BJ (cell line): ENCODE data around the gene LRRC45. TPM values are rescaled to one million over a fixed set of nuclear protein-coding genes. Genes with fewer than 3 reads are reported as not detected.

Source experiments
- CTCF ChIA-PET: fragments of 350-600 bp; formaldehyde crosslinking; extraction: SDS; loops from one replicate; lab custom pipeline; 2021; ENCODE audit warnings: antibody characterized with exemption, inconsistent platforms; lab: Yijun Ruan, JAX
- POLR2A ChIA-PET: fragments of 300-600 bp; sonication (Branson Sonifier 250); formaldehyde crosslinking; extraction: SDS; loops from one replicate; lab custom pipeline; 2021; ENCODE audit warnings: antibody characterized with exemption; lab: Charles Lee
- DNase-seq: peaks from one replicate; pipeline ENCODE4 v3.0.0-alpha.2; 2011; ENCODE audit warnings: low read depth
- H3K27me3 ChIP-seq: 2 replicates; pipeline ENCODE4 v1.6.0; 2011; ENCODE audit warnings: low read length; ENCODE audit not compliant: control insufficient read depth, insufficient read depth
- H3K36me3 ChIP-seq: 2 replicates; pipeline ENCODE4 v1.5.1; 2011; ENCODE audit warnings: low read length; ENCODE audit not compliant: control insufficient read depth, insufficient read depth
- H3K4me3 ChIP-seq: 2 replicates; pipeline ENCODE4 v1.5.1; 2011; ENCODE audit warnings: low read depth, mild to moderate bottlenecking, control low read depth, low read length
- polyA plus RNA-seq: library from polyadenylated mRNA; depleted of rRNA; stranded (reverse); fragments of >200 nt; gene quantifications from 2 replicates; pipeline ENCODE4 v1.2.3, GENCODE V29; 2011
- TF ChIP-seq, protein P1 (sequence below): IDR thresholded peaks from 2 replicates; pipeline ENCODE4 v1.5.1; 2011; ENCODE audit warnings: low read depth, mild to moderate bottlenecking, control low read depth, inconsistent platforms, low read length, moderate library complexity; ENCODE audit not compliant: insufficient read depth

Gene LRRC45
- polyA plus RNA-seq, 1 experiment: 6.0 TPM

DNA sequence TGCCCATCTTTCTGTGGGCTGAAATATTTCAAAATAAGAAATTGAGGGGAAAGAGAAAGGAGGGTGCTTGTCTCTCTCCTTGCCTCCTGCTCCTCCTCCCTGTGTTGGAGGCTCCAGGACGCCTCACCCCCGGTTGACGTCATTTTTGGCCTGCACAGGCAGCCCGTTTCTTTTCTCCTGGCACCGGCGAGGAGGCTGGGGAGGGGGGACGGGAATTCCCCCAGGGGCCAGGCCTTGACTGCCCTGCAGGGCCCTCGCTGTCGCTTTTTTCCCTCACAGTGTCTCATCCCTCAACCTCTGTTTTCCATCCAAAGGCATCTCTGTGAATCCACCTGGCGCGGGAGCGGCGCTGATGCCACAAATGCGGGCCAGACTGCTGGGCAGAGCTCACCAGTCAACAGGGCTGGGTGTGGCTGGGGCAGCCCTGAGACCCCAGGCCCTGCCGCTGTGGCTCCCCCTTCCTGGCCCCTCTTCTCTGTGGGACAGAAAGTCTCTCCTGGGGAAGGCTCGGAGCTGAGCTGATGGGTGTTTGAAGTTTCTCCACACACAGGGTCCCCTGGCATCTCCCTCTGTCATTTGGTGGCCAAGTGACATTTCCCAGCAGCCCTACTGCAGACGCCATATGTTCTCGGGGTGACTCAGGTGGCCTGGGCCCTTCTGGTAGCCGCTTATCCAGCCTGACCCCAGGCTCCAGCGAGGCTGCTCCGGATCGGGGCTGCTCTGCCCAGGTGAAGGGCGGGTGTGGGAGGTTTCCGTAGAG is 16.5 kb upstream of the LRRC45 start:
- DNase-seq: no peak
- Histone ChIP-seq H3K36me3 (peaks cover 2% of the 10 kb centered on the region; the same call in 1 of the 2 replicates), H3K27me3 (no peaks in the 10 kb centered on the region), H3K4me3 (no peak overlapping the region)
- ChIA-PET CTCF (no interaction called here), POLR2A (no interaction called here)
- TF ChIP-seq, protein P1, sequence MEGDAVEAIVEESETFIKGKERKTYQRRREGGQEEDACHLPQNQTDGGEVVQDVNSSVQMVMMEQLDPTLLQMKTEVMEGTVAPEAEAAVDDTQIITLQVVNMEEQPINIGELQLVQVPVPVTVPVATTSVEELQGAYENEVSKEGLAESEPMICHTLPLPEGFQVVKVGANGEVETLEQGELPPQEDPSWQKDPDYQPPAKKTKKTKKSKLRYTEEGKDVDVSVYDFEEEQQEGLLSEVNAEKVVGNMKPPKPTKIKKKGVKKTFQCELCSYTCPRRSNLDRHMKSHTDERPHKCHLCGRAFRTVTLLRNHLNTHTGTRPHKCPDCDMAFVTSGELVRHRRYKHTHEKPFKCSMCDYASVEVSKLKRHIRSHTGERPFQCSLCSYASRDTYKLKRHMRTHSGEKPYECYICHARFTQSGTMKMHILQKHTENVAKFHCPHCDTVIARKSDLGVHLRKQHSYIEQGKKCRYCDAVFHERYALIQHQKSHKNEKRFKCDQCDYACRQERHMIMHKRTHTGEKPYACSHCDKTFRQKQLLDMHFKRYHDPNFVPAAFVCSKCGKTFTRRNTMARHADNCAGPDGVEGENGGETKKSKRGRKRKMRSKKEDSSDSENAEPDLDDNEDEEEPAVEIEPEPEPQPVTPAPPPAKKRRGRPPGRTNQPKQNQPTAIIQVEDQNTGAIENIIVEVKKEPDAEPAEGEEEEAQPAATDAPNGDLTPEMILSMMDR: no peak

- Histone ChIP-seq H3K4me3 (no peak overlapping the region), H3K27me3 (no peaks in the 10 kb centered on the region), H3K36me3 (peaks cover 2% of the 10 kb centered on the region; the same call in 1 of the 2 replicates)
- DNase-seq: no peak
- ChIA-PET POLR2A (no interaction called here), CTCF (no interaction called here)
- TF ChIP-seq, protein P1: no peak
Measured at GRCh38 chr17:82007228-82007494, 15.9 kb upstream of the LRRC45 start.

- ChIA-PET POLR2A (no interaction called here), CTCF (interaction anchor here (0.5 to 1.4 kb wide), 2 partner anchors 12 to 17 kb away, joined by 3 to 4 read pairs; no protein-coding TSS in a partner anchor)
- H3K27me3 ChIP-seq: no peaks in the 10 kb centered on the region
- peaks cover 2% of the 10 kb centered on the region; the same call in 1 of the 2 replicates for H3K36me3 ChIP-seq
- no peak for DNase-seq
- H3K4me3 ChIP-seq: no peak overlapping the region
- TF ChIP-seq, protein P1: no peak
Measured at GRCh38 chr17:82007495-82008257, 15.4 kb upstream of the LRRC45 start.

DNA sequence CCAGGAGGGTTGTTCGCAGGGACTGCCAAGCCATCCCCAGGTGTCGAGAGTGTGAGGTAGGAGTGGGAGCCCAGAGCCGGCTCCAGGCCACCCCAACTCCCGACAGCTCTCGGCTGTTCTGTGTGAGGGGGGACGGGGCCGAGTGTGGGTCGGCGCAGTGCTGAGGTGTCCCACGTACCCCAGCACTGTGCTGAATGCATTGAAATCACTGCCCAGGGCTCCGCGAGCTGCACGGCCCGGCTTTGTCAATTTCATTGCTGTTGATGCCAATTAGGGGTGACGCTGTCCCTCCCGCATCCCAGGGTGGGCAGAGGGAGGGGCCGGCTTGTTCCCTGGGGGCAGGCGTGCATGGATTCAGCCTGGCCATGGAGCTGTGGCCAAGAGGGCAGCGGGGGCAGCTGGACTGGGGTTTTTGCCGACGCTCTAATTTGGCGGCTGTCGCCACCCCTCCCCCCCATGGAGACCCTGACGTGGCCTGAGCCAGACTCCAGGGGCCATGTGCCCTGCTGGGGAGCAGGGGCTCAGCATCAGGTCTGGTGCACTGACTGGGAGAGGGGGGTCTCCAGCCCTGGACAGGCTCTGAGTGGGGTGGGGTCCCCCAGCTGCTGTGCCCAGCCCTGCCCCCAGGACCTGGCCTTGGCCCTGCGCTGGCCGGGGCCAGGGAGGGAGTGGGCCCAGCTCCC is 14.7 kb upstream of the LRRC45 start:
- TF ChIP-seq, protein P1: no peak
- no peak for DNase-seq
- ChIA-PET POLR2A (interaction anchor here (0.5 kb wide), 1 partner anchor 15 kb away, joined by 4 read pairs; the partner anchor contains the start of genes CENPX and LRRC45), CTCF (interaction anchor here (0.5 to 2.1 kb wide), 3 partner anchors 12 to 48 kb away, joined by 3 to 12 read pairs (median 4); partner anchors contain the start of gene NOTUM)
- no peaks in the 10 kb centered on the region for H3K27me3 ChIP-seq
- H3K4me3 ChIP-seq: no peak overlapping the region
- peaks cover 2% of the 10 kb centered on the region; the same call in 1 of the 2 replicates for H3K36me3 ChIP-seq
